CD8-positive, alpha-beta memory T cell (primary cell): ENCODE results near the gene TWF1. TPM values are rescaled to one million over a fixed set of nuclear protein-coding genes. Genes with fewer than 3 reads are reported as not detected.
A peak's percentile ranks its signal among the peaks of the same experiment; 100 is the strongest.

Experiments
- CTCF ChIA-PET: fragments of 350-600 bp; sonication (Branson Sonifier 250); formaldehyde crosslinking; loops from one replicate; lab custom pipeline; 2021; ENCODE audit warnings: antibody characterized with exemption; lab: Charles Lee
- POLR2A ChIA-PET: fragments of 350-600 bp; sonication (Branson Sonifier 250); formaldehyde crosslinking; loops from one replicate; lab custom pipeline; 2021; ENCODE audit warnings: antibody characterized with exemption; lab: Charles Lee
- DNase-seq, 5 donors: peaks; one replicate each; pipeline versions ENCODE4 v3.0.0 to v3.0.0-alpha.2; 2020 to 2022; ENCODE audit warnings: mixed read lengths in 1 of 5
- H3K27ac ChIP-seq: one replicate; pipeline ENCODE4 v1.7.0; 2013; ENCODE audit warnings: low read depth, mild to moderate bottlenecking, low read length, moderate library complexity
- H3K27me3 ChIP-seq: 2 replicates; pipeline ENCODE4 v1.7.0; 2013; ENCODE audit warnings: low read length, mild to moderate bottlenecking; ENCODE audit not compliant: insufficient read depth, poor library complexity, severe bottlenecking
- H3K36me3 ChIP-seq: 2 replicates; pipeline ENCODE4 v1.7.0; 2013; ENCODE audit warnings: mild to moderate bottlenecking, low read length, moderate library complexity; ENCODE audit not compliant: insufficient read depth
- H3K4me1 ChIP-seq: 2 replicates; pipeline ENCODE4 v1.7.0; 2013; ENCODE audit warnings: mild to moderate bottlenecking, low read length, moderate library complexity; ENCODE audit not compliant: insufficient read depth
- H3K4me3 ChIP-seq: 2 replicates; pipeline ENCODE4 v1.7.0; 2013; ENCODE audit warnings: mild to moderate bottlenecking, low read length
- H3K9me3 ChIP-seq: 2 replicates; pipeline ENCODE4 v1.7.0; 2013; ENCODE audit warnings: mild to moderate bottlenecking, low read length
- H3K27ac Mint-ChIP-seq, 8 donors: one replicate each; pipeline ENCODE4 v1.8.0; 2020 to 2021; ENCODE audit warnings: mixed read lengths in 8 of 8, mild to moderate bottlenecking in 6 of 8, inconsistent platforms in 3 of 8, moderate library complexity in 3 of 8
- H3K27me3 Mint-ChIP-seq, 2 donors: one replicate each; pipeline ENCODE4 v1.8.0; 2020 to 2021; ENCODE audit warnings: mixed read lengths in 2 of 2, mild to moderate bottlenecking in 1 of 2, moderate library complexity in 1 of 2
- H3K36me3 Mint-ChIP-seq, 3 donors: one replicate each; pipeline ENCODE4 v1.8.0; 2020 to 2021; ENCODE audit warnings: mixed read lengths in 3 of 3, inconsistent platforms in 1 of 3, mild to moderate bottlenecking in 1 of 3
- H3K4me1 Mint-ChIP-seq, 3 donors: one replicate each; pipeline ENCODE4 v1.8.0; 2020 to 2021; ENCODE audit warnings: mixed read lengths in 3 of 3, inconsistent platforms in 1 of 3, mild to moderate bottlenecking in 1 of 3
- H3K4me3 Mint-ChIP-seq, 7 donors: one replicate each; pipeline ENCODE4 v1.8.0; 2020 to 2021; ENCODE audit warnings: mixed read lengths in 7 of 7, mild to moderate bottlenecking in 6 of 7, moderate library complexity in 4 of 7, inconsistent platforms in 2 of 7
- H3K9me3 Mint-ChIP-seq, 5 donors: one replicate each; pipeline ENCODE4 v1.8.0; 2020 to 2022; ENCODE audit warnings: mixed read lengths in 5 of 5, mild to moderate bottlenecking in 3 of 5, moderate library complexity in 2 of 5, inconsistent platforms in 1 of 5
- polyA plus RNA-seq: library from polyadenylated mRNA; unstranded; fragments of 300-500 nt; fragmentation: Illumina TruSeq; gene quantifications from one replicate; pipeline ENCODE4 v1.2.3, GENCODE V29; 2021
- total RNA-seq, 2 experiments: library from RNA; stranded (reverse); gene quantifications; one replicate each; pipeline ENCODE4 v1.2.3, GENCODE V29; 2021

TWF1 gene
- total and polyA plus RNA-seq, 3 experiments from 2014 or later, result 13.9 to 32.1 (median 29.7) TPM

DNA sequence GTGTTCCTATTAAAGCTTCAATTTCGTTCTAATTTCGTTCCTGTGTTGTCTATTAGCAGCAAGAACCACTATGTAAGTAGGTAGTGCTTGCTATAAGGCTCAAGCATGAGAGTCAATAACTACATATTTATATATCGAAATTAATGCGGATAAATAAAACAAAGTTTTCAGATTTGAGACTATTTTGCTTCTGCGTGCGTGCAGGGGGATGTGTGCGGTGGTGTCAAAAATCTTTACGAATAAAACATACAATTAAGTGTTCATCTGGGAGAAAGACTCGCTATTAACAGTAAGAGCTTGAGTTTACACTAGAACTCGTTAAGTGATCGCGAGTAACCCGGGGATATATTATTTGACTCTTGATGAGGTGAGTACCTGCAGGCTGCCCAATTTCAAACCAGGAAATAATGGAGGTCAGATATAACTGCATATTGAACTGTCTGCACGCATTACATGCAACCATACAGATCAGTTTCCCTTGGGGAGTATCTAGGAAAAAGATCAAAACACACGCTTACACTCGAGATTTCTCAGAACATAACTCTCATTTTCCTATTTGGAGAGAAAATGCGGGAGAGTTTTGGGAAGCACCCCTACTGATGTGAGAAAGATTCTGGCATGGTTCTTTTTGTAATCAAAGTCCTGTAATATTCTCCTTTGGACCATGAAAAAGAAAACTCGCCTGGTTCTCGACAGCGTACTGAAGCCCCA is 813 bp downstream of the TWF1 start:
- POLR2A ChIA-PET, result interaction anchor here (1.1 to 3.5 kb wide), 8 partner anchors 9 to 1043 kb away, joined by 3 to 35 read pairs (median 4); partner anchors contain the start of genes IRAK4, PUS7L and TMEM117
- Mint-ChIP-seq H3K27me3 (no peaks in the 10 kb centered on the region), H3K9me3 (no peaks in the 10 kb centered on the region), H3K4me1 (peaks cover 33 to 49% (median 45%) of the 10 kb centered on the region in 3 donors), H3K4me3 (peak overlapping the region; percentile 98 to 100 (median 99)), H3K36me3 (peaks cover 0 to 33% (median 6%) of the 10 kb centered on the region in 3 donors), H3K27ac (peak overlapping the region; percentile 89 to 100 (median 98))
- Histone ChIP-seq H3K36me3 (peaks cover 9% of the 10 kb centered on the region), H3K27ac (peak overlapping the region; percentile 96), H3K9me3 (no peaks in the 10 kb centered on the region), H3K27me3 (no peaks in the 10 kb centered on the region), H3K4me3 (peak overlapping the region; percentile 88), H3K4me1 (peaks cover 31% of the 10 kb centered on the region)
- DNase-seq, result peak in 2 of 5 donors; percentile 7 to 31
- CTCF ChIA-PET, result interaction anchor here (1.2 to 3.8 kb wide), 6 partner anchors 28 to 77 kb away, joined by 3 to 23 read pairs (median 5); partner anchors contain the start of genes IRAK4, PUS7L and TMEM117

GRCh38 chr12:43797561-43798217 is 8.4 kb downstream of the TWF1 start:
- Mint-ChIP-seq H3K27me3 (no peaks in the 10 kb centered on the region), H3K4me3 (no peak overlapping the region), H3K9me3 (no peaks in the 10 kb centered on the region), H3K4me1 (peaks cover 8 to 16% (median 9%) of the 10 kb centered on the region in 3 donors), H3K27ac (no peak overlapping the region), H3K36me3 (peaks cover 0 to 69% (median 13%) of the 10 kb centered on the region in 3 donors)
- H3K9me3 ChIP-seq, result no peaks in the 10 kb centered on the region
- peaks cover 1% of the 10 kb centered on the region for H3K4me1 ChIP-seq
- H3K27me3 ChIP-seq, result no peaks in the 10 kb centered on the region
- no peak for DNase-seq
- peaks cover 46% of the 10 kb centered on the region for H3K36me3 ChIP-seq
- ChIA-PET POLR2A (no interaction called here), CTCF (no interaction called here)
- no peak overlapping the region for H3K27ac ChIP-seq
- H3K4me3 ChIP-seq, result no peak overlapping the region

DNA sequence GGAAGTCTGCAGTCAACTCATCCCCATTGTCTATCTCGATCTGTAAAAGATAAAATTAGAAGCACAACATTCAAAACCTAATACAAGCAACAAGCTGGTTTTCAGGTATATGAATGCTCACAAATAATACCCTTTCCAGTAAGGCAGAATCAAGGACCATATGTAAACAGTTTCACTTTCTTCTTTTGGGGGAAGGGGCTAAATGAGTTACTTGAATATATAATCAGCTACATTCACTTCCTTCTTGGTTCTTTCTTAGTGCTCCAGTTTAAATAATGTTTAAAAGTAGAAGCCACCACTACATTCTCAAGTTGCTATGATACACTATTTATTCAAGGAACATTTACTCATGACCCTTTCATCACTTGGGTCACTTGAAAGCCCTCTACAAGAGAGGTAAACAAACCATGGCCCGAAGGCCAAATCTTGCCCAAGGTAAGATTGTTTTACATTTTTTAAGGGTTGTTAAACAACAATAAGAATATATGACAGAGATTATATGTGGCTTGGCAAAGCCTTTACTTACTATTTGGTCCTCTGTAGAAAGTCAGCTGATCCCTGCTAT is 10.3 kb downstream of the TWF1 start:
- ChIA-PET CTCF (interaction anchor here (1.2 kb wide), 1 partner anchor 9 kb away, joined by 3 read pairs; no protein-coding TSS in a partner anchor), POLR2A (interaction anchor here (1.0 kb wide), 1 partner anchor 10 kb away, joined by 3 read pairs; the partner anchor contains the start of gene TWF1)
- Histone ChIP-seq H3K4me3 (no peak overlapping the region), H3K4me1 (no peaks in the 10 kb centered on the region), H3K9me3 (no peaks in the 10 kb centered on the region), H3K27me3 (no peaks in the 10 kb centered on the region), H3K36me3 (peaks cover 38% of the 10 kb centered on the region), H3K27ac (no peak overlapping the region)
- Mint-ChIP-seq H3K4me1 (peaks cover 0 to 6% (median 2%) of the 10 kb centered on the region in 3 donors), H3K36me3 (peaks cover 0 to 59% (median 15%) of the 10 kb centered on the region in 3 donors), H3K9me3 (no peaks in the 10 kb centered on the region), H3K4me3 (no peak overlapping the region), H3K27me3 (no peaks in the 10 kb centered on the region), H3K27ac (peak overlapping the region in 2 of 8 donors; percentile 14 to 82)
- DNase-seq, result no peak

- no peaks in the 10 kb centered on the region for H3K27me3 Mint-ChIP-seq
- ChIA-PET CTCF (interaction anchor here (0.6 kb wide), 1 partner anchor 14 kb away, joined by 3 read pairs; no protein-coding TSS in a partner anchor), POLR2A (interaction anchor here (1.5 kb wide), 1 partner anchor 16 kb away, joined by 3 read pairs; the partner anchor contains the start of gene TWF1)
- no peaks in the 10 kb centered on the region for H3K9me3 Mint-ChIP-seq
- H3K36me3 Mint-ChIP-seq, result peaks cover 0 to 45% (median 9%) of the 10 kb centered on the region in 3 donors
- peak overlapping the region in 5 of 8 donors; percentile 17 to 77 (median 54) for H3K27ac Mint-ChIP-seq
- H3K4me1 Mint-ChIP-seq, result no peaks in the 10 kb centered on the region
- no peak overlapping the region for H3K27ac ChIP-seq
- no peak overlapping the region for H3K4me3 Mint-ChIP-seq
- DNase-seq, result no peak
- H3K9me3 ChIP-seq, result no peaks in the 10 kb centered on the region
- H3K4me1 ChIP-seq, result no peaks in the 10 kb centered on the region
- peaks cover 11% of the 10 kb centered on the region for H3K36me3 ChIP-seq
- no peaks in the 10 kb centered on the region for H3K27me3 ChIP-seq
- H3K4me3 ChIP-seq, result no peak overlapping the region
These were observed 16.2 kb downstream of the TWF1 start for GRCh38 chr12:43789941-43790340.

DNA sequence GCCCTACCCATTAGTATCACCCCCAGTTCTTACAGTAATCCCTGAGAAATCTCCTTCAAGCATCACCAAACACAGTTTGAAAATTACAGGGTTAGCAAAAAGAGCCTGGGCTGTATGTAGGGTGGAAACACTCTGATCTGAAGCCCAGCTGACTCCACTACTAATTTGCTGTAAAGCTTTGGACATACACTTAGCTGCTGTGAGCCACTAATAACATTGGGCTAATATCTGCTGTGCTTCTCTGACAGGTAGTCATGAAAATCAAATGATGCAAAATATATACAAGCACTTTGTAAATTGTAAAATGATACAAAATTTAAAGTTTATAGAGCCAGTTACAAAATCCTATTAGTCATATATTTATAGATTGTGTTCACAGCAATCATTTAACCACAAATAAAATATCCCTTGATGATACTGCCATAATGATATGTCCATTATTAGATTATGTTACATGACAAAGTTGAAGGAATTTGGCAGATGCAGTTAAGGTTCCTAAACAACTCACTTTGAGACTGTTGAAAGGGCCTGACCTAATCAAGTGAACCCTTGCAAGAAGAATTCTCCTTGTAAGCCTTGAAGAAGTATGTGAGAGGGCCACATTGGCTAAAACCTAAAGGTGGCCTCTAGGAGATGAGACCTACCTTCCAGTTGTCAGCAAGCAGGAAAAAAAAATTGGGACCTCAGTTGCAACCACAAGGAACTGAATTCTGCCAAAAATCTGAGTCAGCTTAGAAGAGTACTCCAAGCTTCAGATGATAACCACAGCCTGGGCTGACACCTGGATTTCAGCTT is 19.0 kb downstream of the TWF1 start:
- no peaks in the 10 kb centered on the region for H3K27me3 ChIP-seq
- H3K4me1 ChIP-seq, result no peaks in the 10 kb centered on the region
- H3K4me3 Mint-ChIP-seq, result no peak overlapping the region
- H3K27ac ChIP-seq, result no peak overlapping the region
- no peak overlapping the region for H3K4me3 ChIP-seq
- no peak for DNase-seq
- no peaks in the 10 kb centered on the region for H3K27me3 Mint-ChIP-seq
- H3K27ac Mint-ChIP-seq, result peak overlapping the region in 3 of 8 donors; percentile 47 to 90 (median 70)
- CTCF ChIA-PET, result interaction anchor here (1.4 kb wide), 1 partner anchor 9 kb away, joined by 3 read pairs; no protein-coding TSS in a partner anchor
- H3K4me1 Mint-ChIP-seq, result no peaks in the 10 kb centered on the region
- H3K36me3 ChIP-seq, result peaks cover 26% of the 10 kb centered on the region
- no peaks in the 10 kb centered on the region for H3K9me3 ChIP-seq
- H3K9me3 Mint-ChIP-seq, result no peaks in the 10 kb centered on the region
- peaks cover 0 to 56% (median 10%) of the 10 kb centered on the region in 3 donors for H3K36me3 Mint-ChIP-seq
- POLR2A ChIA-PET, result no interaction called here

GRCh38 chr12:43776498-43776897 is 29.6 kb downstream of the TWF1 start:
- Mint-ChIP-seq H3K4me1 (peaks cover 5 to 7% (median 5%) of the 10 kb centered on the region in 3 donors), H3K27me3 (no peaks in the 10 kb centered on the region), H3K36me3 (peaks cover 8 to 42% (median 18%) of the 10 kb centered on the region in 3 donors), H3K9me3 (no peaks in the 10 kb centered on the region), H3K27ac (no peak overlapping the region), H3K4me3 (no peak overlapping the region)
- POLR2A ChIA-PET, result no interaction called here
- Histone ChIP-seq H3K27me3 (no peaks in the 10 kb centered on the region), H3K9me3 (no peaks in the 10 kb centered on the region), H3K4me3 (no peak overlapping the region), H3K36me3 (peaks cover 43% of the 10 kb centered on the region), H3K4me1 (no peaks in the 10 kb centered on the region), H3K27ac (no peak overlapping the region)
- CTCF ChIA-PET, result interaction anchor here (0.6 to 3.7 kb wide), 4 partner anchors 13 to 109 kb away, joined by 3 to 17 read pairs (median 4); no protein-coding TSS in a partner anchor
- peak in 2 of 5 donors; percentile 22 to 25 for DNase-seq

DNA sequence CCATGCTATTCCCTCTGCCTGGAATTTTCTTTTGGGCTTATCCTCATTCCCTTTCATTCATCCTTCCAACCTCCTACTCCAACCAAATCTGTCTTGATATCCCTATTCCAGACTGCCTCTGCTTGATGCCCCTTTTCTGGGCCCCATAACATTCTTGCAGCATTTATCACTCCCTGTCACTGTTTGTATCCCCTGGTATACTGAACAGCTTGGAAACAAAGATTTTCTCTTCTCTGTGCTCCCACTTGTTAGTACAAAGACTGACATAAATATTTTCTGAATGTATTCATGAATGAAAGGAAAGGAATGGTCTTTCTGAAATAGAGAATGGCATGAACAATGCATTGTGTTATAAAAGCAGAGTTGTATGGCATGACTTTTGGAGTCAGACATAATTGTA is 39.8 kb downstream of the TWF1 start:
- Histone ChIP-seq H3K4me3 (no peak overlapping the region), H3K4me1 (peaks cover 19% of the 10 kb centered on the region), H3K36me3 (peaks cover 12% of the 10 kb centered on the region), H3K27ac (no peak overlapping the region), H3K27me3 (no peaks in the 10 kb centered on the region), H3K9me3 (no peaks in the 10 kb centered on the region)
- Mint-ChIP-seq H3K27ac (no peak overlapping the region), H3K4me1 (peaks cover 38 to 53% (median 48%) of the 10 kb centered on the region in 3 donors), H3K36me3 (peaks cover 9 to 48% (median 18%) of the 10 kb centered on the region in 3 donors), H3K9me3 (no peaks in the 10 kb centered on the region), H3K27me3 (no peaks in the 10 kb centered on the region), H3K4me3 (no peak overlapping the region)
- ChIA-PET POLR2A (no interaction called here), CTCF (no interaction called here)
- no peak for DNase-seq
